GM18907 (cell line): ENCODE measurements around the gene LGALS12.

Experiments used
- ATAC-seq: cut with Tn5 transposase; IDR thresholded peaks from one replicate; pipeline ENCODE4 v1.9.1; 2021; ENCODE audit warnings: mild to moderate bottlenecking, moderate library complexity; ENCODE audit not compliant: unreplicated experiment

LGALS12 gene, protein sequence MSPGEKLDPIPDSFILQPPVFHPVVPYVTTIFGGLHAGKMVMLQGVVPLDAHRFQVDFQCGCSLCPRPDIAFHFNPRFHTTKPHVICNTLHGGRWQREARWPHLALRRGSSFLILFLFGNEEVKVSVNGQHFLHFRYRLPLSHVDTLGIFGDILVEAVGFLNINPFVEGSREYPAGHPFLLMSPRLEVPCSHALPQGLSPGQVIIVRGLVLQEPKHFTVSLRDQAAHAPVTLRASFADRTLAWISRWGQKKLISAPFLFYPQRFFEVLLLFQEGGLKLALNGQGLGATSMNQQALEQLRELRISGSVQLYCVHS

DNA sequence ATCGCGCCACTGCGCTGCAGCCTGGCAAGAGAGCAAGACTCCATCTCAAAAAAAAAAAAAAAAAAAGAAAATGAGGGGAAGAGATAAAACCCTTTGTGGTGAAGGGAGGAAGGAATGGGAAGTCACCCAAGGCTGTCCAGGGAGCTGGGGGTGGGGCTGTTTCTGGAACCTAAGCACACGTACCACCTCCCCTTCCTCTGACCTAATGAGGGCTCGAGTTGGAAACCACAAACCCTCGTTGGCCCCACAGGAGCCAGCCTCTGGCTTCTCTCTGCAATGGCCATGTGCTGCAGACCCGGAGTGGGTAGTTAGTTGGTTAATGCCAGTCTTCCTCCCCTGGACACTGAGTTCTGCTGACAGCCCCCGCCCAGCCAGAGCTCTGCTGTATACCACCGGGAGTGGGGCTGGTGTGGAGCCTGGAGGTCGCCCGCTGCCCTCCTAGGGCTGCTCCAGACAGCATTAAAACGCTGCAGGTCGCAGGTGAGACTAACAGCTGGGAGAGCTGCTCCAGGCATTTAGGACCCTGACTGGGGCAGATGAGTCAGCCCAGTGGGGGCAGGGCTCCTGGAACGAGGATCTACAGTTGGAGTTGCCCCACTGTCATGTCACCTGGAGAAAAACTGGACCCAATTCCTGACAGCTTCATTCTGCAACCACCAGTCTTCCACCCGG is at the start of gene LGALS12:
LGALS12 (plus strand) TSS at position 228 of the 672 bp plus-strand sequence; CDS start at position 603, 375 bp downstream.
- ATAC-seq = no peak

DNA sequence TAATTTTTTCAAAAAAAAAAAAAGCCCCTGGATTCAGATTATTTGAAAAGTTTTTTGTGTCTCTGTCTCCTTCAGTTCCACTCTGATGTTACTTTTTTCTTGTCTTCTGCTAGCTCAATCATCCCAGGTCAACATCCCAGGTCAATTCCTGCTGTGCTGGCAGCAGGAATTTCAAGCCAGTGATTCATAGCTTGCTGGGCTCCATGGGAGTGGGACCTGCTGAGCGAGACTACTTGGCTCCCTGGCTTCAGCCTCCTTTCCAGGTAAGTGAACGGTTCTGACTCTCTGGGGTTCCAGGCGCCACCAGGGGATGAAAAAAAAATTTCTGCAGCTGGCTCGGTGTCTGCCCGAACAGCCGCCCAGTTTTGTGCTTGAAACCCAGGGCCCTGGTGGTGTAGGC is 46.3 kb upstream of the LGALS12 start:
- ATAC-seq = no peak

DNA sequence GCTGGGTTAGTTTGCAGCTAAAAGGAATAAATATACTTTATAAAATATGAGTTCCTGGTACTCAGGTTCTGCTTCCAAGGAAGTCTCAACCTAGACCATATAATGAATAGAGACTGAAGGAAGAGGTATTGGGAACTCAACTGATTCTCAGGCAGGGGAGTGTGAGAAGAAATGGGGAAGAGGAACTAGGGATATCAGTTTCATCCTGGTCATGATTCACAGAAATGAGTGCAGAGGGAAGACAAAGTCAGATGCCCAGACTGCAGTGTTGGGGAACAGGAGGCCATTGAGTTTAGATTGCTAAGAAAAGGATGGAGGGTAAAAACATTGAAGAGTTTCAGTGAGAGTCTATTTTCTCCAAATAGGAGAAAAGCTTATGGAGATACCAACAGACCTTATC is 43.7 kb upstream of the LGALS12 start:
- no peak for ATAC-seq

DNA sequence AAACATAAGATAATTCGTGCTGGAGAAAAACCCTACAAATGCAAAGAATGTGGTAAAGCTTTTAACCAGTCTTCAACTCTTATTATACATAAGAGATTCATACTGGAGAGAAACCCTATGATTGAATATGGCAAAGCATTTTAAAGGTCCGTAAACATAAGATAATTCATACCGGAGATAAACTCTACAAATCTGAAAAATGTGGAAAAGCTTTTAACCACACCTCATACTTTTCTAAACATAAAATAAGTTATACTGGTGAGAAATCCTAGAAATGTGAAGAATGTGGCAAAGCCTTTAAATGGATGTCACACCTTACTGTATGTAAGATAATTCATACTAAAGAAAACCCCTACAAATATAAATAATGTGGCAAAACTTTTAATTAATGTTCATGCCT is 35.6 kb upstream of the LGALS12 start:
- ATAC-seq = no peak

DNA sequence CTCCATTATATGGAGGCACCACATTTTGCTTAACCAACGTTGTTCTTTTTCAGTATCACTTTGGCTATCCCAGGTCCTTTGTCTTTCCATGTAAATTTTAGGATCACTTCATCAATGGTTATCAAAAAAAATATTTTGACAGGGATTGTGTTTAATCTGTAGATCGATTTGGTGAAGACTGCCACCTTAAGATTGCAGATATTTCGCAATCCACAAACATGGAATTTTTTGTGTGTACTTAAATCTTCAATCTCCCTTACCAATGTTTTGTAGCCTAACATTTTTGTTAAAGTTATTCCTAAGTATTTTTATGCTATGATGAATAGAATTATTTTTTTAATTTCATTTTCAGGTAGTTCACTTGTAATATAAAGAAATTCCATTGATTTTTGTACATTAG is 33.5 kb upstream of the LGALS12 start:
- ATAC-seq = no peak

DNA sequence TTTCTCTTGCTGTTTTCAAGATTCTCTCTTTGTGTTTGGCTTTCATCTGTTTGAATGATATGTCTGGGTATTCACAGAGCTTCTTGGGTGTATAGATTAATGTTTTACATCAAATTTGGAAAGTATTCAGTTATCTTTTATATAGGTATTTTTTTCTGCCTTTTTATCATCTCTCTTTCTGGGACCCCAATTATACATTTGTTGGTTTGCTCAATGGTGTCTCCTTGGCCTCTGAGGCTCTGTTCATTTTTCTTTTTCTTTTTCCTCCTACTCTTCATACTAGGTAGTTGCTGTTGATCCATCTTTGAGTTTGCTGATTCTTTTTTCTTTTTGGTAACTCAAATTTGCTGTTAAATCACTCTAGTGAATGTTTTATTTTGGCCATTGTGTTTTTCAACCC is 29.3 kb upstream of the LGALS12 start:
- no peak for ATAC-seq

DNA sequence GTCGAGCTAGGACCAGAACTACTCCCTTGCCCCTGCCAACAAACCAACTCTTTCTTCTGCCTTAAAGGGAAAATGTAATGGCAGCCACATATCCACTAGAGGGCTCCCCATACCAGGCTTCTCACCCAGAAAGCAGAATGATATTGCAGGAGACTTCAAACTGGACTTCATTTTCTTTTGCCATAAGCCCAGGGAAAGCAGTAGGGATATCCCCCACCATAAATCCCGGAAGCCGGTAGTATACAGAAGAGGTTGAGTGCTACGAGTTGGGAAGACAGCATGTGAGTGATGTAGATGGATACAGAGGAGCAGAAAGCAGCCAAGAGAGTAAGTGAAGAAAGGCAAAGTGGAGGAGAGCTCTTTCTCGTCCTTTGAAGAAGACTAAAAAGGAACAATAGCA is 27.0 kb upstream of the LGALS12 start:
- no peak for ATAC-seq

DNA sequence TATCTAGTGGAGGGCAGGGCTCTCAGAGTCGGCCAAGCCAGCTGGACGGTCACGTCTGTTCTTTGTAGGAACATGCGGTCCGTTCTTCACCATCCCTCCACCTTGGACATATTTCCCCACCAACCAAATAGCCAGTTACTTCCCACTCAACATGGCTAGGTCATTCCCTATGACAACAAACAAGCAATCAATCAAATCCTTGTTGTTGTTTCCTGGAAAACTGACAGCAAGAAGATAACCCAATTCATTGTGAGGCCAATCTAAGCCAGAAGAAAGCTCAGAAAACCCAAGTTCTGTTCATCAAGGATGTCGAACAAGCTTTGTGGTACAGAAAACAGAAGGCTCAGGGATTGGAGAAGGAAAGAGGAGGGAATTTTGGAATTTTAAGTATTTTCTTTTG is 25.8 kb upstream of the LGALS12 start:
- no peak for ATAC-seq

DNA sequence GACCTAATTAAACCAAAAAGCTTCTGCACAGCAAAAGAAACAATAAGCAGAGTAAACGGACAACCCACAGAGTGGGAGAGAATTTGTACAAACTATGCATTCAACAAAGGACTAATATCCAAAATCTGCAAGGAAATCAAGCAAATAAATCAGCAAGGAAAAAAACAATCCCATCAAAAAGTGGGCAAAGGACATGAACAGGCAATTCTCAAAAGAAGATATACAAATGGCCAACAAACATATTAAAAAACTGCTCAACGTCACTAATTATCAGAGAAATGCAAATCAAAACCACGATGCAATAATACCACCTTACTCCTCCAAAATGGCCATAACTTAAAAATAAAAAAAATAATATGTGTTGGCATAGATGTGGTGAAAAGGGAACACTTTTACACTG is 20.1 kb upstream of the LGALS12 start:
- no peak for ATAC-seq

DNA sequence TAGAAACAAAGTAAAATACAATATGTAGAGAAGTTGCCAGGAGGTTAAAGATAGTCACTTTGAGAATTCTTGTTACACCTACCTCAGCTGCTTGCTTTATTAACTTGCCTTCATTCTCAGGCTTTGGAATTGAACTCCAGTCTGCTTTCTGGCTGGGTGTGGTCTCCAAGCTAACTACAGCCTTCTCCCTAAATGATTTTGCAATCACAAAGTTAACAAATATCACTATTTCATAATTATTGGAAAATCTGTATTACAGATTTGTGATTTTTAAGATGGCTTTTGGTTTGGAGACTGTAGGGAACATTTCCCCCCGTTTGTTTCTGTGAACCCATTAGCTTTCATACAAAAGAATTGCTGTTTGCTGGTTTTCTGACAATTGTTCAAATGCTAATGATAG is 17.1 kb upstream of the LGALS12 start:
- no peak for ATAC-seq

DNA sequence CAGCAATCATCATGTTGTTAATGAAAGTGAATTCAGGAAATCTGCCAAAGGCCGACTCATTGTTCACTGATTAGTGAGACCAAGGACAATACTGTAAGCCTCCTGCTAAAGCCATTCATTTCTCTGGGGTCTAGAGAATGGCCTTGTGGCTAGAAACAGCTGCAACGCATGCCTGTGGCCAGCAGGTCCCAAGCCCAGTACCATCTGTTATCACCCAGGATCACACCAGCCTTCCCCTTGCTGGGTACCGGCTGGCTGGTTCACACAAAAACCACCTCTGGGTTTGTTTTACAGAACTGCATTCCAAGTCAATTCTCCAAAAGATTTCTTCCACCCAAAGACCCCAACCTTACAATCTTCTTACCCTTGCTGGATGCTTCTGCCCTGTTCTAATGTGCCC is 16.0 kb upstream of the LGALS12 start:
- no peak for ATAC-seq

DNA sequence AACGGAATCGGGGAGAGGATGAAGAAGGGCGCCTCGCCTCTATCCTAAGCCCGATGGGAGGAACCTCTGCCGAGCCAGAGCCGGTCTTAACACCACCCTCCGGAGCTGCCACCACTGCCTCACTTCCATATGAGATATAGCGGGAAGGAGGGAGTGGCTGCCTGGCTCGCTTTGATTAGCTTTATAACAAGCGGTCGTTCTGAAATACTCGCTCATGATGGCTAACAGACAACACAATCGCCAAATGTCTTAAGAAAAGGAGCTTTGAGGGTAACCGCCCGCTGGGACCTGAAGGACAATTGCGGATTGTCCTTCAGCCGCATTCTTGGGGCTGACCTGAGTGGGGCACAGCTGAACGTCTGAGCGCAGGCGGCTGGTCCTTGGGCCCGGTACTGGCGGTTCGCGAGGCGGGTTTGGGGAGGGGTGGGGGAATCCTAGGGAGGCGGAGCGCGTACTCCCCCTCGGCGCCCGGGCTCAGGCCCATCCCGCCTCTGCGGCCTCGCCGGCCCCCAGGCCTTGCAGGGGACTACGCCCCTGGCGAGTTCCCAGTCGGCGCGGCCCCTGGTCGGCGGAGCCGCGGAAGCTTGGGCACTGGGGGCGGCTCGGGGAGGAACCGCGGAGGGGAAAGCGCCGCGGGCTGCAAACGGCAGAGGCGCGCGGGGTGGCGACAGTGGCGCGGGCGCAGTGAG is 15.2 kb upstream of the LGALS12 start, which contains the start of gene PLAAT5:
PLAAT5 (minus strand) TSS at position 617 of the 689 bp plus-strand sequence; CDS start at position 484, 133 bp downstream.
- ATAC-seq = no peak

DNA sequence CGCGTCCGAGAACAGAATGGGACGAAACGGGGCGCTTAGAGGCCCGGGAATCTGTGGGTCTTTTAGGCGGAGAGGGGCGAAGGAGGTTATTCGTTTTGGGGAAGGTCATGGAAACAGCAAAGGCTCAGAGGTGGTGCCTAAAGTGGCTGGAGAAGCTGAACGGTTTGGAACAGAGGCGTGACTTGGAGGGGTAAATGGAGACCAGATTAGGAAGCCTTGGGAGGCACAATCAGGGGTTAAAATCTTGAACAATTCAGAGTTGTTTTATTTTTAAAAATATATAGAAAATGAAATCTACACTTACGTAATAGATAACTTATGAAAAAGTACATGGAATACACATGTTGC is 14.7 kb upstream of the LGALS12 start:
- ATAC-seq = no peak

DNA sequence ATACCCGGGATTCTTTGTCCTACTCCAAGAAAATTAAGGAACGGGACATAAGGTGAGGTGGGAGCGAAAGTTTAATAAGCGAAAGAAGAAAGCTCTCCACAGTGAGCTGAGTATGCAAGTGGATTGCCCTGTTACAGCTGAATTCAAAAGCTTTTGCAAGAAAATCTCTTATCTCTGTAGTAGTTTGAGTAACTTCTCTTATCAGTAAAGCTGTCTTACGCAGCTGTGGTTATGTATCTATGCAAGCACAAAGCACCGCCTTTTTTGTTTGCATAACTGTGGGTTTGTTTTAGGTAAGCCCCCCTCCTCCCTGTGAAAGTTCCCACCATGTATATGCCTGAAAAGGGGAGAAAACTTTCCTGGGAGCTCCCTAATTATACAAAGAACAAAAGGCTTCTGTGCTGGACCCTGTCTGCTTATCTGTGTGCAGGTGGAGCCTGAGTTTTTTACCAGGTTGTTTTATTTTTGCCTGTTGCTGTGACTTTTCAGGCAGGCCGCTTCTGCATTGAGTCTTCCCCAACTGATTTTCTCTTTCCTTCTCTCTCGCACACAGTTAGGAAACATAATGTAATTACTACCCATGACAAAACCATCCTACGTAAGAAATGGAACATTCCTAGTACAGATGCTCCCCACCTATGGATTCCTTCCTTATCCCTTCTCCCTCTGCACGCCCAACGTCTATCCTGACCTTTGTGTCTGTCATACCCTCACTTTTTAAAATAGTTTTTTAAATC is 14.1 kb upstream of the LGALS12 start:
- no peak for ATAC-seq

DNA sequence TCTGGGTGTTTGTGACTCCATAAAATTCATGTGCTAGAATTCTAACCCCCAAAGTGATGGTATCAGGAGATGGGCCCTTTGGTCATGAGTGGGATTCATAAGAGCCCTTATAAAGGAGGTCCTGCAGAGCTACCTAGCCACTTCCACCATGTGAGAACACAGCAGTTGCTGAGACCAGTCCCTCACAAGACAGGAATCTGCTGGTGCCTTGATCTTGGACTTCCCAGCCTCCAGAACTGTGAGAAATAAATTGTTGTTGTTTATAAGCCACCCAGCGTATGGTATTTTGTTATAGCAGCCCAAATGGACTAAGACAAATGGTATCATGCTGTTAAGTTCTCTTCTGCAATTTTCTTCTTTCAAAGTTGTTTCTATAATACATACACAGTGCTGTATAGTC is 13.4 kb upstream of the LGALS12 start:
- no peak for ATAC-seq

DNA sequence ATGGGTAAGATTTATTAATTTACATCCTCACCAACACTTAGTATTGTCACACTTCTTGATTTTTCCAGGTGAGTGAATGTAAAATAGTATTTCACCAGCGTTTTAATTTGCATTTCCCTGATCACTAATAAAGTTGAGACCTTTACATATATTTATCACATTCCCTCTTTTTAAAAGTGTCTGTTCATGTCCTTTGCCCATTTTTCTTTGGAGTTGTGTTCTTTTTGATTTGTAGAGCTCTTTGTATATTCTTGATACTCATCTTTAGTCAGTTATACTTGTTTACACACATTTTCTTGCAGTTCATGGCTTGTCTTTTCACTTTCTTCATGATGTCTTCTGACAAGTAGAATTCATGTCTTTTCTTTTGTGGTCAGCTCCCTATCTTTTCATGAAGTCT is 12.8 kb upstream of the LGALS12 start:
- ATAC-seq = no peak

DNA sequence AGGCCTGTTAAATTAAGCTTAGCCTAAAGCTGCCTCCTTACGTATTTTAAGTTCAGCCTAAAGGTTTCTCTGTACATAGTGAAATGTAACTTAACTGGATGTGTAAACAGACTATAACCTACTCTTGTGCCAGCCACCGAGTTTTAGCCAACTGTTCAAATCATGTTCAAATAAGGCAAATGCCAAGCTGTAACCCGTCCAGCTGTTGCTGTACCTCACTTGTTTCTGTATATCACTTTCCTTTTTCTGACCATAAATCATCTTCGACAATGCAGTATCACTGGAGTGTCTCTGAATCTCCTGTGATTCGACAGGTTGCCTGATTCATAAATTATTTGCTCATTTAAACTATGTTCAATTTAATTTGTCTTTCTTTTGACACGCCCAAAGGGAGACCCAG is 10.9 kb upstream of the LGALS12 start:
- no peak for ATAC-seq

DNA sequence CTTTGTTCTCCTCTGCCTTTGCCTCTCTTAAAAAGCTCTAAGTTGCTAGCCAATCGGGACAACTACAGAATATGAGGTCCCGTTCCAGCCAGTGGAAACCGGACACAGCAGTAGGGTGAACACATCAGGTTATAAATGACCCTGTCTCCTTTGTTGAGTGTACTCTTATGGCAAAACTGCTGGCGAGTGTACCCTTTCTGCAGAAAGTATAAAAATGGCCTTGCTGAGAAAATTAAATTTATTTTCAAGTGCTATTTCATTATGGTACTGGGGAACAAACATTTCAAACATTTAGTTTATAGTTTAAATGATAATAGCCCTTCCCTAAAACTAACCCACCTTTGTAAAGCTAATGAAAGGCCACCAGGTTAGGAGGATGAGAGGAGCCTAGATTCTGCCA is 6.0 kb upstream of the LGALS12 start:
- no peak for ATAC-seq

DNA sequence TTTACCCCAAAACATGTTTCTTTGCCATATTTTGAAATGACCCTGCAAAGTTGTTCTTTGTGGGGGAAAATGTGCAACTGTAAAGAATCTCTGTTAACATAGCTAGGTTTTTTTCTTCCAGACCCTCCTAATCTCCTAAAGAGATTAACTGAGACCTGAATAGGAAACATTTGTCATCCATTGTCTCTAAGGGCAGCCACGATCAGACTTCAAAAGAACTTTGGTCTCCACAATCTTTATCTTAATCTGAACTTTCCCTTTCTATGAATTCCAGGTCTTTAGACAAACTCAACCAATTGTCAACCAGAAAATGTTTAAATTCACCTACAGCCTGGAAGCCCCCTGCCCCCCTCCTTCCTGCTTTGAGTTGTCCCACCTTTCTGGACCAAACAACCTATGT is 4.6 kb upstream of the LGALS12 start:
- ATAC-seq = no peak

DNA sequence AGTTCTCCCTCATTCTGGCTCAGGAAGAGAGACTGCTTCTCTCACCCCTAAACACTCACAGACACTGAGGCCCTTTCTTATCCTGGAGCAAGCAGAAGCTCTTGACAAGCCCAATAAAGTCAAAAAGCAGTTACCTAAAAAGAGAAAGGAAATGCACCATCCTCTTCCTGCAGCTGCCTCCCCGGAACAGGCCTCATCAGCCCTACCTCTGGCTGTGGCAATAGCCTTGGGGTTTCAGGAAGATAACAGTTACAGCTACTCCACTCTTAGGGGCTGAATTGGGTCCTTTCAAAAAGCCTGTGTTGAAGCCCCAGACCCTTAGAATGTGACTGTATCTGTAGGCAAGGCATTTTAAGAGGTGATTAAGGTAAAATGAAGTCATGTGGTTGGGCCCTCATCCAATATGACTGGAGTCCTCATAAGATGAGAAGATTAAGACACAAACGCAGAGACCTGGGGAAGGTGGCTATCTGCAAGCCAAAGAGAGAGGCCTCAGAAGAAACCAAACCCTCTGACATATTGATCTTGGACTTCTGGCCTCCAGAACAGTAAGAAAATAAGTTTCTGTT is 3.5 kb upstream of the LGALS12 start:
- no peak for ATAC-seq

DNA sequence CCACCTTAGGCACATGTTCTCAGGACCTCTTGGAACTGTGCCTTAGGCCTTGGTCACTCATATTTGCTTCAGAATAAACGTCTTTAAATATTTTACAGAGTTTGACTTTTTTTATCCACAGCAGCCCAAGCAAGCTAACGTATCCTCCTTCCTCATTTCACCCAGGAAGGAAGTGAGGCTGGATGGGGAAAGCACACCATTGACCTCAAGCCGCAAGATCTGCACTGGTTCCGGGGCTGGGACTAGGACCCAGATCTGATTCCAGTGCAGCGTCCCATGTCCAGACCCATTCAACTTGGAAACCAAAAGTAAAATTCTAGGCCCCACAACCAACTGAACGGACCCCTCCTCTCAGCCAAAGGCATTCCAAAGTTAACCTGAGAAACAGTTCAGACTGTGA is 2.4 kb upstream of the LGALS12 start:
- ATAC-seq = no peak
